ENCODE measurements around the gene TIGD7. TPM values are rescaled to one million over a fixed set of nuclear protein-coding genes. Genes with fewer than 3 reads are reported as not detected.

Gene TIGD7
- polyA plus RNA-seq, 2 of the 4 experiments (the other 2 are of a cell fraction) = 1.8 to 4.3 TPM

DNA sequence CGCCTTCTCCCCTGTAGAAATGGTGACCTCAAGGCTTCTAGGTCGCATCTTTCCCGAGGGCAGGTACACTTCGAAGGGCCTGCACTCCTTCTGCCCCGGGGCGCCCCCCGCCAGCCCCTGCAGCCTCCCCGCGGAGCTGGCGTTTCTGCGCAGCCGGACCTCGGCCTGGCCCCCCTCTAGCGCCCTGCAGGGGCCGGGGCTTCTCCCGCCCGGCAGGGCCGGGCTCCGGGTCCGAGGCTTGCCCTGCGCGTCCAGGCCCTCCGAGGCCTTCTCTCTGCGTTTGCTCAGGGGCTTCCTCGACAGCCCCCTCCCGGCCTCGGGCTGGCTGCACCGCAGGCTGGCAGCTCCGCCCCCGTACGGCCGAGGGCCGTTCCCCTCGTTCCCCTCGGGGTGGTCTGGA is 50.9 kb downstream of the TIGD7 start:
- H3K4me2 ChIP-seq = no peak overlapping the region
- ATAC-seq (no peak), DNase-seq (ENCODE audit: low read depth in 1 of 2, low spot score in 1 of 2) (no peak), FAIRE-seq (no peak)
- H3K9me3 ChIP-seq = no peaks in the 10 kb centered on the region
- TF ChIP-seq RCOR1 (IDR thresholded peaks at IDR 0.05; ENCODE audit: low read depth, low read length) (no peak), RFX5 (IDR thresholded peaks at IDR 0.05) (no peak), ZFP36 (IDR thresholded peaks at IDR 0.05; ENCODE audit: borderline replicate concordance, partially characterized antibody) (no peak), JUNB (IDR thresholded peaks at IDR 0.05) (no peak), RARB (CRISPR knock-in tag; IDR thresholded peaks at IDR 0.05) (no peak), TFCP2L1 (CRISPR knock-in tag; IDR thresholded peaks at IDR 0.05) (no peak), MYC (IDR thresholded peaks at IDR 0.05; ENCODE audit: borderline replicate concordance, low read length) (no peak), CHD4 (IDR thresholded peaks at IDR 0.05; ENCODE audit: borderline replicate concordance) (no peak), SREBF2 (IDR thresholded peaks at IDR 0.05) (no peak), ZNF302 (CRISPR knock-in tag; IDR thresholded peaks at IDR 0.05) (no peak), POLR2AphosphoS2 (conservative IDR thresholded peaks at IDR 0.05; ENCODE audit: low read length) (no peak)
- H3K4me1 ChIP-seq = no peaks in the 10 kb centered on the region
- no peak overlapping the region for H3K4me3 ChIP-seq
- WGBS (ENCODE audit: missing lambda C conversion rate) = 68% methylated on average over 34 of the region's 35 CpGs
- POLR2A ChIA-PET = no interaction called here
- H3K27ac ChIP-seq = no peak overlapping the region
- CTCF ChIA-PET = interaction anchor here (0.9 kb wide), 1 partner anchor 125 kb away, joined by 4 read pairs; no protein-coding TSS in a partner anchor

DNA sequence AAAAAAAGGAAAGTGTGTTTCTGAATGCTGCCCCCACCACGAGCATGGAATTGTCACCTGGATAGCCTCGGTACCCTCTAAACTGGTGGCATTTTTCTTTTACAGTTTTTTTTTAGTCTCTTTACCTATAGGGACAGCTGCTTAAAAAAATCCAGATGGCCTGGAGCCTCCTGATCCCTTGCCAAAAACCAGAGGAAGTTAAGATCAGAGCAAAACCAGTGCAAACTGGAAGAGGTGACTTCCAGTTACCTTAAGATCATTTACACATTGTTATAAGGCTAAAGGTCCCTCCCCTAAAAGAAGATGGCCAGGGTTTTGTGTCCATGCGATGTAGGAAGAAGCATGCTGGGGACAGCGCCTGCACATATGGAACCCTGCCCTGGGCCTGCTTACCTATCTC is 52.3 kb downstream of the TIGD7 start:
- no peak overlapping the region for H3K27ac ChIP-seq
- TF ChIP-seq, protein P1, sequence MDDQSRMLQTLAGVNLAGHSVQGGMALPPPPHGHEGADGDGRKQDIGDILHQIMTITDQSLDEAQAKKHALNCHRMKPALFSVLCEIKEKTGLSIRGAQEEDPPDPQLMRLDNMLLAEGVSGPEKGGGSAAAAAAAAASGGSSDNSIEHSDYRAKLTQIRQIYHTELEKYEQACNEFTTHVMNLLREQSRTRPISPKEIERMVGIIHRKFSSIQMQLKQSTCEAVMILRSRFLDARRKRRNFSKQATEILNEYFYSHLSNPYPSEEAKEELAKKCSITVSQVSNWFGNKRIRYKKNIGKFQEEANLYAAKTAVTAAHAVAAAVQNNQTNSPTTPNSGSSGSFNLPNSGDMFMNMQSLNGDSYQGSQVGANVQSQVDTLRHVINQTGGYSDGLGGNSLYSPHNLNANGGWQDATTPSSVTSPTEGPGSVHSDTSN (IDR thresholded peaks at IDR 0.05) = no peak
- no peak for TF ChIP-seq POLR2AphosphoS2 (conservative IDR thresholded peaks at IDR 0.05; ENCODE audit: low read length)
- no peak for TF ChIP-seq HOXB13 (CRISPR knock-in tag; IDR thresholded peaks at IDR 0.05; ENCODE audit: low read depth)
- TF ChIP-seq NR3C1 (IDR thresholded peaks at IDR 0.05) = no peak
- TF ChIP-seq MAZ (IDR thresholded peaks at IDR 0.05; ENCODE audit: borderline replicate concordance, low read depth, low read length) = no peak
- TF ChIP-seq RCOR1 (IDR thresholded peaks at IDR 0.05; ENCODE audit: low read depth, low read length) = no peak
- TF ChIP-seq, protein P2, sequence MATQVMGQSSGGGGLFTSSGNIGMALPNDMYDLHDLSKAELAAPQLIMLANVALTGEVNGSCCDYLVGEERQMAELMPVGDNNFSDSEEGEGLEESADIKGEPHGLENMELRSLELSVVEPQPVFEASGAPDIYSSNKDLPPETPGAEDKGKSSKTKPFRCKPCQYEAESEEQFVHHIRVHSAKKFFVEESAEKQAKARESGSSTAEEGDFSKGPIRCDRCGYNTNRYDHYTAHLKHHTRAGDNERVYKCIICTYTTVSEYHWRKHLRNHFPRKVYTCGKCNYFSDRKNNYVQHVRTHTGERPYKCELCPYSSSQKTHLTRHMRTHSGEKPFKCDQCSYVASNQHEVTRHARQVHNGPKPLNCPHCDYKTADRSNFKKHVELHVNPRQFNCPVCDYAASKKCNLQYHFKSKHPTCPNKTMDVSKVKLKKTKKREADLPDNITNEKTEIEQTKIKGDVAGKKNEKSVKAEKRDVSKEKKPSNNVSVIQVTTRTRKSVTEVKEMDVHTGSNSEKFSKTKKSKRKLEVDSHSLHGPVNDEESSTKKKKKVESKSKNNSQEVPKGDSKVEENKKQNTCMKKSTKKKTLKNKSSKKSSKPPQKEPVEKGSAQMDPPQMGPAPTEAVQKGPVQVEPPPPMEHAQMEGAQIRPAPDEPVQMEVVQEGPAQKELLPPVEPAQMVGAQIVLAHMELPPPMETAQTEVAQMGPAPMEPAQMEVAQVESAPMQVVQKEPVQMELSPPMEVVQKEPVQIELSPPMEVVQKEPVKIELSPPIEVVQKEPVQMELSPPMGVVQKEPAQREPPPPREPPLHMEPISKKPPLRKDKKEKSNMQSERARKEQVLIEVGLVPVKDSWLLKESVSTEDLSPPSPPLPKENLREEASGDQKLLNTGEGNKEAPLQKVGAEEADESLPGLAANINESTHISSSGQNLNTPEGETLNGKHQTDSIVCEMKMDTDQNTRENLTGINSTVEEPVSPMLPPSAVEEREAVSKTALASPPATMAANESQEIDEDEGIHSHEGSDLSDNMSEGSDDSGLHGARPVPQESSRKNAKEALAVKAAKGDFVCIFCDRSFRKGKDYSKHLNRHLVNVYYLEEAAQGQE (IDR thresholded peaks at IDR 0.05) = no peak
- no peak for TF ChIP-seq FOSB (CRISPR knock-in tag; IDR thresholded peaks at IDR 0.05)
- H3K4me2 ChIP-seq = no peak overlapping the region
- H3K4me3 ChIP-seq = no peak overlapping the region
- FAIRE-seq = no peak
- no peak for ATAC-seq
- ChIA-PET CTCF (interaction anchor here (0.7 kb wide), 2 partner anchors 8 to 61 kb away, joined by 3 read pairs; no protein-coding TSS in a partner anchor), POLR2A (no interaction called here)
- DNase-seq (ENCODE audit: low read depth in 1 of 2, low spot score in 1 of 2) = no peak
- H3K9me3 ChIP-seq = no peaks in the 10 kb centered on the region
- WGBS (ENCODE audit: missing lambda C conversion rate) = 69% methylated on average over 4 of the region's 4 CpGs
- no peaks in the 10 kb centered on the region for H3K4me1 ChIP-seq

DNA sequence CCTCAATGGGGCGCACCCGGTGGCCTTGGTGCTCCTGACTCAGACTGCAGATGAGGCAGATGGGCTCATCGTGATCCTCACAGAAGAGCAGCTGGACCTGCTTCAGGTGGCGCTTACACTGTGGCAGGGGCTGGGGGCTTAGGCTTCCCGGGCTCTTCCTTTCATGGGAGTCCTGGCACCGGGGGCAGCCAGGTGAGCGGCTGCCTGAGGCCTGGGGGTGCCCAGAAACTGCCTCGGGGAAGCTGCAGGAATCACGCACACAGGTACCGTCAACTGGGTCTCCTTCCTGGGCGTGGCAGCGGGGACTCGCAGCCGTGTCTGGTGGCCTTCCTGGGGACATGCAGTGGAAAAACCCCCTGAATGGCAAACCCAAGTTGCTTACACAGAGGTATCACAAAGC is 55.8 kb downstream of the TIGD7 start:
- ATAC-seq (no peak), FAIRE-seq (no peak), DNase-seq (ENCODE audit: low read depth in 1 of 2, low spot score in 1 of 2) (no peak)
- CTCF ChIA-PET = interaction anchor here (2.1 kb wide), 1 partner anchor 14 kb away, joined by 5 read pairs; no protein-coding TSS in a partner anchor
- no peak for TF ChIP-seq ZNF302 (CRISPR knock-in tag; IDR thresholded peaks at IDR 0.05)
- TF ChIP-seq EHF (CRISPR knock-in tag; IDR thresholded peaks at IDR 0.05) = no peak
- no peak for TF ChIP-seq CBX8 (IDR thresholded peaks at IDR 0.05)
- no peak for TF ChIP-seq HOXA7 (CRISPR knock-in tag; IDR thresholded peaks at IDR 0.05)
- TF ChIP-seq HDAC2 (IDR thresholded peaks at IDR 0.05) = no peak
- no peak for TF ChIP-seq HOXB13 (CRISPR knock-in tag; IDR thresholded peaks at IDR 0.05; ENCODE audit: low read depth)
- TF ChIP-seq, protein P3, sequence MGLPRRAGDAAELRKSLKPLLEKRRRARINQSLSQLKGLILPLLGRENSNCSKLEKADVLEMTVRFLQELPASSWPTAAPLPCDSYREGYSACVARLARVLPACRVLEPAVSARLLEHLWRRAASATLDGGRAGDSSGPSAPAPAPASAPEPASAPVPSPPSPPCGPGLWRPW (IDR thresholded peaks at IDR 0.05) = no peak
- no peaks in the 10 kb centered on the region for H3K9me3 ChIP-seq
- 57% methylated on average over 5 of the region's 14 CpGs for WGBS (ENCODE audit: missing lambda C conversion rate)
- POLR2A ChIA-PET = no interaction called here
- no peak overlapping the region for H3K4me3 ChIP-seq
- H3K27ac ChIP-seq = no peak overlapping the region
- H3K4me1 ChIP-seq = no peaks in the 10 kb centered on the region
- no peak overlapping the region for H3K4me2 ChIP-seq
